ENCODE results near the gene FRAS1. TPM values are rescaled to one million over a fixed set of nuclear protein-coding genes. Genes with fewer than 3 reads are reported as not detected.
"Not testable (repeated sequence)": the region's sequence is repeated elsewhere in the genome, so short reads cannot be mapped to it uniquely, and the experiment has no call there.

The FRAS1 gene
- total RNA-seq, 2 experiments from 2014 or later, result 0.04 to 0.24 TPM

DNA sequence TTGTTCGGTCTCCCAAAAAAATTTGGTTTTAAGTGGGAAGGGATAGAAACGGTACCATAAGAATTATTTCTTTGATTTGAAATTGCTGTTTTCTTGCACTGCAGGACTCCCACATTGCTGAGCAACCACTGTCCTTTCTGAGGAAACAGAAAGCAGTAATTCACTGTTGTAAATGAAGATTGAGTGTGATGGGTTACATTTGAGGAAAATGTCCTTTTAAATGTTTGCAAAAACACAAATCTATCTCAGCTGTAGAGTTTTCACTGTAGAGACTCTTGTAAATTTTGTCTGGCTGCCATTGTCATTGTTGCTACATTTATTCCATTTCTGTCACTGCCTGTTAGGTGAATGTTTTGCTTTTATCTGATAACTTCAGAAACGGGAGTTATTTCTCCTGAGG, 105.2 kb downstream of the FRAS1 start:
- no peak for DNase-seq
- H3K36me3 Mint-ChIP-seq, result no peaks in the 10 kb centered on the region
- peaks cover 3% of the 10 kb centered on the region for H3K4me1 Mint-ChIP-seq
- H3K27ac Mint-ChIP-seq, result no peak overlapping the region
- peaks cover 30% of the 10 kb centered on the region for H3K27me3 Mint-ChIP-seq
- no peak overlapping the region for H3K4me3 Mint-ChIP-seq
- no peaks in the 10 kb centered on the region for H3K9me3 Mint-ChIP-seq

GRCh38 chr4:78162821-78163220, 105.7 kb downstream of the FRAS1 start:
- DNase-seq, result no peak
- H3K27me3 Mint-ChIP-seq, result peaks cover 30% of the 10 kb centered on the region
- H3K4me3 Mint-ChIP-seq, result no peak overlapping the region
- H3K27ac Mint-ChIP-seq, result no peak overlapping the region
- H3K4me1 Mint-ChIP-seq, result peaks cover 3% of the 10 kb centered on the region
- H3K36me3 Mint-ChIP-seq, result no peaks in the 10 kb centered on the region
- no peaks in the 10 kb centered on the region for H3K9me3 Mint-ChIP-seq

DNA sequence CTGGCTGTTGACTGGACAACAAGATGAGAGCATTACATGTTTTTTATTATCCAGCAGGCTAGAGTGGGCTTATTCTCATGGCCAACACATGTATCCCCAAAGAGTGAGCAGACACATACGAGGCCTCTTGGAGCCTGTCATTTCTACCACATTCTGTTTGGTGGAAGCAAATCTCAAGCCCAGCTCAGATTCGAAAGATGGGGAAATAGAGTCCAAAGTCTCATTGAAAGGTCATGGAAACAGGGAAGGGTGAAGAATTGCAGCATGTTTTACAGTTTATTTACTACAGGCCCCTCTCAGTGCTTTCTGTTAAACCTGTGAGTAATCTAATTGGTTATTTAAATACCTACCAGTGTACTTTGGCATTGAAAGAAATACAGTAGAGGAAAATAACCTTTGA, 108.6 kb downstream of the FRAS1 start:
- Mint-ChIP-seq H3K36me3 (no peaks in the 10 kb centered on the region), H3K27ac (no peak overlapping the region), H3K27me3 (peaks cover 23% of the 10 kb centered on the region), H3K4me1 (peaks cover 3% of the 10 kb centered on the region), H3K9me3 (no peaks in the 10 kb centered on the region), H3K4me3 (no peak overlapping the region)
- DNase-seq, result no peak

DNA sequence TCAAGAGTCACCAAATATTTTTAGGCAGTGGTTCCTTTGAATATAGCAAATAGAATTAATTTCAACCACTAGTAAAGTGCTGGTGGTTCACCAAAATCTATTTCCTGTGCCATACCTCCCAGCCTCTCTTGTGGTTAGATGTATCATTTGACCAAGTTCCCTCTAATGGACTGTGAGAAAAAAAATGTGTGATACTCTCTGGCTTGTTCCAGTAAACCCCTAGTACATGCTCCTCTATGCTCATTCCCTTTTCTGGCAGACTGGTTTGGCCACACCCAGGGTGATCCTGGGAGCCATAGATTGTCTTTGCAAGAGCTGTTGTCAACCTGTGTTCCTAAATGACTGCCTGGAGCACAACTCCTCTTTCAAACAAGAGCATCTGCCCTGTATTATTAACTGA, 109.5 kb downstream of the FRAS1 start:
- Mint-ChIP-seq H3K9me3 (no peaks in the 10 kb centered on the region), H3K27ac (no peak overlapping the region), H3K4me3 (no peak overlapping the region), H3K27me3 (peaks cover 21% of the 10 kb centered on the region), H3K4me1 (peaks cover 3% of the 10 kb centered on the region), H3K36me3 (no peaks in the 10 kb centered on the region)
- DNase-seq, result no peak

- H3K4me1 Mint-ChIP-seq, result peaks cover 3% of the 10 kb centered on the region
- no peaks in the 10 kb centered on the region for H3K36me3 Mint-ChIP-seq
- H3K4me3 Mint-ChIP-seq, result no peak overlapping the region
- no peak for DNase-seq
- H3K9me3 Mint-ChIP-seq, result no peaks in the 10 kb centered on the region
- H3K27me3 Mint-ChIP-seq, result peaks cover 18% of the 10 kb centered on the region
- H3K27ac Mint-ChIP-seq, result no peak overlapping the region
These were observed 110.4 kb downstream of the FRAS1 start for GRCh38 chr4:78167510-78167909.

- Mint-ChIP-seq H3K27ac (no peak overlapping the region), H3K27me3 (peaks cover 18% of the 10 kb centered on the region)
These were observed 110.9 kb downstream of the FRAS1 start for GRCh38 chr4:78168029-78168428.

DNA sequence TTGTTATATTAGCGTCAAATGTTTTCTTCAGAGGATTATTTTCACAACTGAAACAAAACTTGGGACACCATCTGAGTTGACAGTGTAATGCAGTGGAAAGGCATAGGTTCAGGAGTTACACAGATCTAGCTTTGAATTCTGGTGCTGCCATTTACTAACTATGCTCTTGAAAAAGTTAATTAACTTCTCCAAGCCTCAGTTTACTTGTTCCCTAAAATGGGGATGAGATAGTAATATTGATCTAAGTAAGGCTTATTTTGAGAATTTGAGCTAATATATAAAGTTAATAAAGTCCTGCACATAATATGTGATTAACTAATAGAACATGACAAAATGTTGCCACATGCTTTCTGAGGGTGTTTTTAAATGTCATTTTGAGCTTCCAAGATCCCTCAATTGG, 112.6 kb downstream of the FRAS1 start:
- no peaks in the 10 kb centered on the region for H3K36me3 Mint-ChIP-seq
- no peak for DNase-seq
- no peak overlapping the region for H3K27ac Mint-ChIP-seq
- H3K27me3 Mint-ChIP-seq, result peaks cover 12% of the 10 kb centered on the region
- peaks cover 3% of the 10 kb centered on the region for H3K4me1 Mint-ChIP-seq
- no peak overlapping the region for H3K4me3 Mint-ChIP-seq
- no peaks in the 10 kb centered on the region for H3K9me3 Mint-ChIP-seq

More at GRCh38 chr4:78168029-78168428, 110.9 kb downstream of the FRAS1 start:
- Mint-ChIP-seq H3K4me1 (peaks cover 3% of the 10 kb centered on the region), H3K36me3 (no peaks in the 10 kb centered on the region), H3K4me3 (no peak overlapping the region), H3K9me3 (no peaks in the 10 kb centered on the region)
- no peak for DNase-seq

- Mint-ChIP-seq H3K36me3 (no peaks in the 10 kb centered on the region), H3K27me3 (peaks cover 23% of the 10 kb centered on the region), H3K9me3 (no peaks in the 10 kb centered on the region), H3K4me3 (no peak overlapping the region), H3K27ac (no peak overlapping the region), H3K4me1 (peaks cover 3% of the 10 kb centered on the region)
- no peak for DNase-seq
These were observed 114.4 kb downstream of the FRAS1 start for GRCh38 chr4:78171482-78171881.

DNA sequence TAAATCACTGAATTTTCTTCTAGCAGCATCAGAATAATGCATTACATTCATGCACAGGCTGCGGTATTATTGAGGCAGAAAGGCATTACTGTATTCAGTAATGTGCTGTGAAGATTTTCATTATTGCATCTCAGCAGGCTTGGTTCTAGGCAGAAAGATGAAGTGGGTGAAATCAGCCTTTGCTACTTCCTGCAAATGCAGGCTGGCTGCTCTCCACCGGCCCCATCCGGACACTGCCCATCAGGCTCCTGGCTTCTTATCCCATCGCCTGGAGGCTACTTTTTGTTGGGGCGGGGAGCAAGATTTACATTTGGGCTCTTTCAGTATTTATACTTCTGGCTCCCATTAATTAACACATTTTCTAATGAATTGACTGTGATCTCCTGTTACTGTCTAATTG, 117.8 kb downstream of the FRAS1 start:
- H3K4me1 Mint-ChIP-seq, result no peaks in the 10 kb centered on the region
- H3K36me3 Mint-ChIP-seq, result no peaks in the 10 kb centered on the region
- DNase-seq, result no peak
- H3K27ac Mint-ChIP-seq, result no peak overlapping the region
- no peak overlapping the region for H3K4me3 Mint-ChIP-seq
- peaks cover 17% of the 10 kb centered on the region for H3K27me3 Mint-ChIP-seq
- H3K9me3 Mint-ChIP-seq, result no peaks in the 10 kb centered on the region

GRCh38 chr4:78179196-78179595, 122.1 kb downstream of the FRAS1 start:
- no peaks in the 10 kb centered on the region for H3K36me3 Mint-ChIP-seq
- DNase-seq, result no peak
- peaks cover 25% of the 10 kb centered on the region for H3K27me3 Mint-ChIP-seq
- H3K4me3 Mint-ChIP-seq, result no peak overlapping the region
- no peaks in the 10 kb centered on the region for H3K4me1 Mint-ChIP-seq
- no peaks in the 10 kb centered on the region for H3K9me3 Mint-ChIP-seq
- H3K27ac Mint-ChIP-seq, result no peak overlapping the region

DNA sequence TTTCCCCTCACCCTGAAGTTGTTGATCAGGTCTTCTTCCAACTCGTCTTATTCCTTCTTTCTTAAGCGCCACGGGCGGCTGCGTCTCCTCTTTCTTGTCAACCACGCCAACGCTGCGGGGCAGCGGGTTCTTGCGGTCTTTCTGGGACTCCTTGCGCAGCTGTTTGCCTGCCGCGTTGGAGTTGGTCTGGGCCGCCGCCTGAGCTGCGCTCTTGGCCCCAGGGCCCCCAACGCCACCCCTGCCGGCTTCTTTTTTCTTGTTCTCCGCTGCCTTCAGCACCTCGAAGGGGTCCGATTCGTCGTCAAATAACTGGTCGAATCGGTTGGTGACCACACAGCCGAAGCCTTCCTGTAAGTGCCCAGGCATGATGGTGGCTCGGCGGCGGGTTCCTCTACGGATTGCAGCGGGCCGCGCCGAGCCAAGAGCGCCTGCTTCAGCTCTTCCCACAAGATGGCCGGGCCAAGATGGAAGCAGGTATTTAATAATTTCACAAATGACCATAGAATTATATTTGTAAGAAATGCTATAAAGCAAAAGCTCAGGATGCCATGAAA, 124.6 kb downstream of the FRAS1 start:
- peaks cover 13% of the 10 kb centered on the region for H3K27me3 Mint-ChIP-seq
- H3K27ac Mint-ChIP-seq, H3K4me3 Mint-ChIP-seq, DNase-seq, H3K9me3 Mint-ChIP-seq, H3K36me3 Mint-ChIP-seq, H3K4me1 Mint-ChIP-seq: not testable (repeated sequence)

DNA sequence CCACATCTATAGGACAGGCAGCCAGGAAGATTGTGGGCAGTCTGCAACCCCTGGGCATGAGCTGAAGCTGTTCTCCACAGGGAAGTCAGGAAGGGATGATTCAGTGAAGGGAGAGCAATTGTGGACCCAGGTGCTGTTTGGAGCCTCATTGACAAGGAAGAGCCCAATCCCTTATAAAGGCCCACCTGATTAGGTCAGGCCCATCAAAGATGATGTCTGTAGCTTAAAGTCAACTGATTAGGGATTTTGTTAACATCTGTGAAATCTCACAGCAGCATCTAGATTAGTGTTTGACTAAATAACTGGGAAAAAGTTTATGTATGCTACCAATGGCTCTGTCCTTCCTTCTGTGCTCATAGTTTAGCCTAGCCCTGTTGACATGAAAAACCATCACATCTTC, 127.5 kb downstream of the FRAS1 start:
- H3K27me3 Mint-ChIP-seq, result peaks cover 11% of the 10 kb centered on the region
- no peaks in the 10 kb centered on the region for H3K36me3 Mint-ChIP-seq
- no peak for DNase-seq
- no peaks in the 10 kb centered on the region for H3K9me3 Mint-ChIP-seq
- no peak overlapping the region for H3K4me3 Mint-ChIP-seq
- no peak overlapping the region for H3K27ac Mint-ChIP-seq
- H3K4me1 Mint-ChIP-seq, result no peaks in the 10 kb centered on the region

DNA sequence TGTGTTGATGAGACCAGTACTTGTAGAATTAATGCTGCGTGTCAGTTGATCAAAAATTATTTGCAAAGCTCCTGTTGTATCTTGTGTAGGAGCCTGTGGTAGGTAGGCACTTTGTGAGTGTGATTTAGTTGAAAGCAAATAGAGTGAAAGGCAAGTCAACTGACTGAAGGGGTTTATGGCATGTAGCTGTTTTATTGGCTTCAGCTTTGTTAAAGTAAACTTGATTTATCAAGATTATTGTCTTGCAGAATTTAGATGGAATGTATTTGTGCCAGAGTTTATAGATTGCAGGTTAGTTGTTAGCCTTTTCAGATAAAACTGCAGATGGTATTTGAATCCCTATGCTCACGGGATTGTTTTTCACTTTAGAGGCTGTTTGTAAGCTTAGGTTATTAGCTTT, 128.0 kb downstream of the FRAS1 start:
- H3K36me3 Mint-ChIP-seq, result no peaks in the 10 kb centered on the region
- H3K4me3 Mint-ChIP-seq, result no peak overlapping the region
- H3K27me3 Mint-ChIP-seq, result peaks cover 11% of the 10 kb centered on the region
- H3K9me3 Mint-ChIP-seq, result no peaks in the 10 kb centered on the region
- no peak overlapping the region for H3K27ac Mint-ChIP-seq
- DNase-seq, result no peak
- no peaks in the 10 kb centered on the region for H3K4me1 Mint-ChIP-seq

DNA sequence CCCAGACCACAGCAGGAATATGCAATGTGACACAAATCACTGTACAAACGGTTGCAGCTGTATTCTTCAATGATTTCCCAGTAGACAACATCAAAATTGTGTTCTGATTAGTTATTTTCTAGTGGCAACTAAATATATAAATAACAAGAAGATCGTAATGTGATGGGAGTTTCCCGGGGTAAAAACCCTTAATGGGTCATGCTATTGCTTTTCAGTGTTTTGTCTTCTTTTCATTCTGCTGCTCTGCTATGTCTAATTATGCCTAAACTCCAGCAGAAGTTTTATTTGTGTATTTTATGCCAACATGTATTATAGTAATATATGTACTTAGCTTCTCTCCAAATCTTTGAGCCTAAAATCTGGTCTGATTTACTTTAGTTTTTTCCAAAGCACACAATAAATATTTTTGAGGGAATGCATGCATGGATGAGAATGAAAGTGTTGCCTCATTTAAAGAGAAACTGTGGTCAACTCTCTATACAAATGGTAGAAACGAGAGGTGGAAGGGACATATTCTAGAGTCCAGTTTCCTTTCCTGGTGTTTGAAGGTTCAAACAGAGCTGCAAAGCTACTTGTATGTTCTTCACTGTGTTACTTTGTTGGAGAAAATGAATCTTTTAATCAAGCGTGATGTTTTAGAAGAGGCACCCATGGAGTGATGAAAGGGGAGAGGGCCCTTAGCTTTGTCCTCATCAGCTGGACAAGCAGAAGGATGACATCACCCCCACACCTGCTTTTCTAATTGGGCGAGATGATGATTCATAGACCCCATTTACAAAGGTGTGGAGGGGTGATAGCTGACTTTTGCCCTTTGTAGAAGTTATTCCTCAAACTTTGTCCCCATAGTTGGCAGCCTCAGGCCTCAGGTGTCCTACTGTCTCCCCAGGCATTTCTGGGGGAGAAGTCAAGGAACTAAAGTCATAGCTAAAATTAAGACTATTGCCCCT, 129.7 kb downstream of the FRAS1 start:
- Mint-ChIP-seq H3K9me3 (no peaks in the 10 kb centered on the region), H3K27me3 (peaks cover 7% of the 10 kb centered on the region), H3K4me3 (no peak overlapping the region)

DNA sequence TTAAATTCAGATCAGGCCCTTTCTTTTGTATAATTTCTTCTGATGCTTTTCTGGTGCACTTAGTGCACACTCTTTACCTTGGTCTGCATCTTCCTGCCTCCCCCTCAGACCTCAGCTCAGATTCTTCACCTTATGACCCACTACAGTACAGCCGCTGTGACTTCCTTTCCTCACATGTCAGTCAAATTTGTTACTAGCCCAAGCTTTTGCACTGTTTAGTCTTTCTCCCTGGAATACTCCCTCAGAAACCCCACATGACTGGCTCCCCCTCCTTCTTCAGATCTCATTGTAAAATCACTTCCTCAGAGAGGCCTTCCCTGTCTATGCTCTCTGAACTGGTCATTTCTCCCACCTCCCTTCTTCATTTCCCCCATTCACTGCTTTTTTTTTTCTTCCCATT, 132.9 kb downstream of the FRAS1 start:
- Mint-ChIP-seq H3K36me3 (no peaks in the 10 kb centered on the region), H3K4me1 (no peaks in the 10 kb centered on the region), H3K27me3 (peaks cover 3% of the 10 kb centered on the region), H3K27ac (no peak overlapping the region), H3K4me3 (no peak overlapping the region), H3K9me3 (peaks cover 4% of the 10 kb centered on the region)
- DNase-seq, result no peak

More for the DNA sequence above, 129.7 kb downstream of the FRAS1 start:
- DNase-seq, result no peak
- no peaks in the 10 kb centered on the region for H3K36me3 Mint-ChIP-seq
- no peaks in the 10 kb centered on the region for H3K4me1 Mint-ChIP-seq
- H3K27ac Mint-ChIP-seq, result no peak overlapping the region

DNA sequence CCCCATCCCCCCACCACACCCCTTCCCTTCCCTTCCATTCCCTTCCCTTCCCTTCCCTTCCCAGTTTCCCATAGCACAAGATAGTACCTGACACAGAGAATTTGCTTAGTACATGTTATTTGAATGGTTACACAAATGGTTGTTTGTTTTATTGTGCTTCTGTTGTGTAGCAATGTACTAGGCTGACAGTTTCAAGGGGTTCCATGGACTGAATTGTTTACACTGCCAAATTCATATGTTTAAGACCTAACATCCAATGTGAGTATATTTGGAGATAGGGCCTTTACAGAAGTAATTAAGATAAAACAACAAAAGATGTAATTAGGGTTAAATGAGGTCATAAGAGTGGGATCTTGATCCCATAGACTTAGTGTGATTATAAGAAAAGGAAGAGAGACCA, 133.5 kb downstream of the FRAS1 start:
- no peak overlapping the region for H3K4me3 Mint-ChIP-seq
- H3K27me3 Mint-ChIP-seq, result peaks cover 3% of the 10 kb centered on the region
- no peaks in the 10 kb centered on the region for H3K4me1 Mint-ChIP-seq
- H3K36me3 Mint-ChIP-seq, result no peaks in the 10 kb centered on the region
- peaks cover 4% of the 10 kb centered on the region for H3K9me3 Mint-ChIP-seq
- no peak overlapping the region for H3K27ac Mint-ChIP-seq
- no peak for DNase-seq
